ENCODE results near the gene PDE4B. TPM values are rescaled to one million over a fixed set of nuclear protein-coding genes. Genes with fewer than 3 reads are reported as not detected.

PDE4B gene
- total RNA-seq, 1 donor from 2014 or later: 37.5 TPM

- no peak overlapping the region for H3K4me3 Mint-ChIP-seq
- no peak for DNase-seq (ENCODE audit: low read depth, low spot score)
- H3K27me3 Mint-ChIP-seq (ENCODE audit: low read depth): peaks cover under 1% of the 10 kb centered on the region
- peaks cover 7% of the 10 kb centered on the region for H3K4me1 Mint-ChIP-seq
- no peak for TF ChIP-seq CTCF (conservative IDR thresholded peaks at IDR 0.05)
- H3K36me3 Mint-ChIP-seq (ENCODE audit: low read depth): no peaks in the 10 kb centered on the region
- H3K9me3 Mint-ChIP-seq: peaks cover 3% of the 10 kb centered on the region
- no peak overlapping the region for H3K27ac Mint-ChIP-seq (ENCODE audit: unreplicated experiment)
Measured at GRCh38 chr1:65821386-65821785, 28.7 kb downstream of the PDE4B start.

GRCh38 chr1:65824103-65824502, 31.4 kb downstream of the PDE4B start:
- Mint-ChIP-seq H3K27me3 (ENCODE audit: low read depth) (peaks cover 2% of the 10 kb centered on the region), H3K4me3 (no peak overlapping the region), H3K9me3 (peaks cover 3% of the 10 kb centered on the region), H3K4me1 (no peaks in the 10 kb centered on the region), H3K27ac (ENCODE audit: unreplicated experiment) (no peak overlapping the region), H3K36me3 (ENCODE audit: low read depth) (no peaks in the 10 kb centered on the region)
- no peak for DNase-seq (ENCODE audit: low read depth, low spot score)
- no peak for TF ChIP-seq CTCF (conservative IDR thresholded peaks at IDR 0.05)

GRCh38 chr1:65825741-65826140, 33.0 kb downstream of the PDE4B start:
- DNase-seq (ENCODE audit: low read depth, low spot score): no peak
- Mint-ChIP-seq H3K27me3 (ENCODE audit: low read depth) (peaks cover 6% of the 10 kb centered on the region), H3K36me3 (ENCODE audit: low read depth) (no peaks in the 10 kb centered on the region), H3K4me3 (no peak overlapping the region), H3K27ac (ENCODE audit: unreplicated experiment) (no peak overlapping the region), H3K4me1 (no peaks in the 10 kb centered on the region), H3K9me3 (peaks cover 3% of the 10 kb centered on the region)
- no peak for TF ChIP-seq CTCF (conservative IDR thresholded peaks at IDR 0.05)

- H3K27me3 Mint-ChIP-seq (ENCODE audit: low read depth): peaks cover 9% of the 10 kb centered on the region
- H3K27ac Mint-ChIP-seq (ENCODE audit: unreplicated experiment): no peak overlapping the region
Measured at GRCh38 chr1:65826782-65827181, 34.1 kb downstream of the PDE4B start.

GRCh38 chr1:65827346-65827745, 34.7 kb downstream of the PDE4B start:
- peaks cover 3% of the 10 kb centered on the region for H3K9me3 Mint-ChIP-seq
- TF ChIP-seq CTCF (conservative IDR thresholded peaks at IDR 0.05): no peak
- no peak overlapping the region for H3K4me3 Mint-ChIP-seq
- H3K27ac Mint-ChIP-seq (ENCODE audit: unreplicated experiment): no peak overlapping the region
- no peaks in the 10 kb centered on the region for H3K36me3 Mint-ChIP-seq (ENCODE audit: low read depth)
- peaks cover 13% of the 10 kb centered on the region for H3K27me3 Mint-ChIP-seq (ENCODE audit: low read depth)
- H3K4me1 Mint-ChIP-seq: no peaks in the 10 kb centered on the region
- no peak for DNase-seq (ENCODE audit: low read depth, low spot score)

More at GRCh38 chr1:65826782-65827181, 34.1 kb downstream of the PDE4B start:
- no peak overlapping the region for H3K4me3 Mint-ChIP-seq
- no peaks in the 10 kb centered on the region for H3K36me3 Mint-ChIP-seq (ENCODE audit: low read depth)
- no peak for DNase-seq (ENCODE audit: low read depth, low spot score)
- no peaks in the 10 kb centered on the region for H3K4me1 Mint-ChIP-seq
- no peak for TF ChIP-seq CTCF (conservative IDR thresholded peaks at IDR 0.05)
- H3K9me3 Mint-ChIP-seq: peaks cover 3% of the 10 kb centered on the region

GRCh38 chr1:65830306-65830705, 37.6 kb downstream of the PDE4B start:
- no peak for TF ChIP-seq CTCF (conservative IDR thresholded peaks at IDR 0.05)
- no peak for DNase-seq (ENCODE audit: low read depth, low spot score)
- Mint-ChIP-seq H3K27ac (ENCODE audit: unreplicated experiment) (no peak overlapping the region), H3K4me1 (no peaks in the 10 kb centered on the region), H3K27me3 (ENCODE audit: low read depth) (peaks cover 15% of the 10 kb centered on the region), H3K4me3 (no peak overlapping the region), H3K36me3 (ENCODE audit: low read depth) (no peaks in the 10 kb centered on the region), H3K9me3 (no peaks in the 10 kb centered on the region)
